Left cardiac atrium (tissue), 4 donors: ENCODE measurements around the gene PIGQ. TPM values are rescaled to one million over a fixed set of nuclear protein-coding genes. Genes with fewer than 3 reads are reported as not detected.

ENCODE experiments used
- ATAC-seq, 2 donors: fragments of 200-7000 bp; cut with Tn5 transposase; one replicate each; pipeline ENCODE4 v1.9.1; 2020; ENCODE audit warnings: mild to moderate bottlenecking in 2 of 2, moderate library complexity in 2 of 2
- DNase-seq: peaks from one replicate; pipeline ENCODE4 v3.0.0-alpha.2; 2020
- intact Hi-C, 2 donors: fragments of 100-400 bp; cut with DNase I; formaldehyde crosslinking; loops; one replicate each; pipeline versions ENCODE4 v1.14.1 to v1.15.1; 2022 to 2023
- total RNA-seq, 2 donors: library from RNA; stranded (reverse); fragmentation: NEBNext Ultra II Directional; extraction: Animal tissue kit (Norgen Biotek cat#: 25700); gene quantifications; one replicate each; pipeline ENCODE4 v1.2.1, GENCODE V29; 2021
- donor health status: DM: no; HTN: yes; CAD: no.
- donor health status: DM: no; HTN: yes; CAD: no; lungs with severe emphysema.
- donor health status: DM: yes; HTN: yes; CAD: no.
- donor health status: Dilated cardiomyopathy.

Gene PIGQ
- total RNA-seq, 2 donors from 2014 or later: 19.1 to 21.3 TPM

GRCh38 chr16:564690-565418, 4.9 kb upstream of the PIGQ start:
- intact Hi-C loops: no loop called here
- DNase-seq: no peak
- ATAC-seq: no peak

GRCh38 chr16:565419-566330, 4.1 kb upstream of the PIGQ start:
- ATAC-seq: no peak
- no peak for DNase-seq
- intact Hi-C loops: no loop called here

- DNase-seq (peak; percentile 82), ATAC-seq (peak; percentile 49 to 54)
- intact Hi-C loops: no loop called here
Measured at GRCh38 chr16:566475-567372, 3.0 kb upstream of the PIGQ start, which contains the start of gene NHLRC4. Gene NHLRC4 (plus strand): TSS chr16:567005. CDS start chr16:568048, 1,043 bp downstream.

- no peak for ATAC-seq
- intact Hi-C loops: no loop called here
- DNase-seq: no peak
Measured at GRCh38 chr16:567373-568256, 2.2 kb upstream of the PIGQ start.

GRCh38 chr16:568401-569258, 1.1 kb upstream of the PIGQ start:
- DNase-seq (no peak), ATAC-seq (peak in 1 of 2 donors; percentile 1)
- intact Hi-C loops: no loop called here

GRCh38 chr16:572865-573650, 3.3 kb downstream of the PIGQ start:
- no peak for ATAC-seq
- intact Hi-C loops: loop anchor here in 1 of 2 donors (5.0 kb wide), 1 partner anchor 89 kb away; no protein-coding TSS in a partner anchor
- DNase-seq: no peak

- ATAC-seq: no peak
- intact Hi-C loops: loop anchor here in 1 of 2 donors (5.0 kb wide), 1 partner anchor 88 kb away; no protein-coding TSS in a partner anchor
Measured at GRCh38 chr16:574021-574760, 4.4 kb downstream of the PIGQ start.

GRCh38 chr16:575354-576196, 5.8 kb downstream of the PIGQ start:
- intact Hi-C loops: no loop called here
- no peak for DNase-seq
- ATAC-seq: no peak

More at GRCh38 chr16:574021-574760, 4.4 kb downstream of the PIGQ start:
- DNase-seq: no peak

- intact Hi-C loops: no loop called here
- no peak for ATAC-seq
Measured at GRCh38 chr16:576197-576822, 6.5 kb downstream of the PIGQ start.

GRCh38 chr16:576823-577201, 7.0 kb downstream of the PIGQ start:
- intact Hi-C loops: no loop called here
- ATAC-seq (no peak), DNase-seq (no peak)

More at GRCh38 chr16:576197-576822, 6.5 kb downstream of the PIGQ start:
- no peak for DNase-seq

- ATAC-seq: no peak
- intact Hi-C loops: no loop called here
- no peak for DNase-seq
Measured at GRCh38 chr16:577796-578195, 8.0 kb downstream of the PIGQ start.

GRCh38 chr16:578232-578869, 8.6 kb downstream of the PIGQ start:
- intact Hi-C loops: no loop called here
- ATAC-seq: no peak
- no peak for DNase-seq

GRCh38 chr16:578870-579405, 9.2 kb downstream of the PIGQ start:
- DNase-seq: peak; percentile 77
- ATAC-seq: peak; percentile 75 to 83
- intact Hi-C loops: no loop called here
